A673 (cell line): ENCODE measurements around the gene APBB2. TPM values are rescaled to one million over a fixed set of nuclear protein-coding genes. Genes with fewer than 3 reads are reported as not detected.

Experiments used
- BruUV-seq: library from RNA; stranded (reverse); fragments of 400-500 nt; replicated peaks from 2 replicates; lab custom pipeline; 2021; lab: Mats Ljungman, UMichigan
- CTCF ChIA-PET: fragments of 300-600 bp; sonication (Branson Sonifier 250); formaldehyde crosslinking; loops from one replicate; lab custom pipeline; 2022; ENCODE audit warnings: antibody characterized with exemption; lab: Charles Lee
- POLR2A ChIA-PET: fragments of 300-600 bp; sonication (Branson Sonifier 250); formaldehyde crosslinking; loops from one replicate; lab custom pipeline; 2022; ENCODE audit warnings: antibody characterized with exemption; ENCODE audit not compliant: low non-redundant PET; lab: Charles Lee
- DNase-seq: peaks from one replicate; pipeline ENCODE4 v3.0.0-alpha.2; 2015; ENCODE audit warnings: low spot score
- H3K27ac ChIP-seq: fragments of 200-600 bp; sonication (generic); 2 replicates; pipeline ENCODE4 v1.5.1; 2016; ENCODE audit warnings: mixed run types, low read depth, mild to moderate bottlenecking, mixed read lengths, antibody characterized with exemption, low read length; ENCODE audit not compliant: poor library complexity, severe bottlenecking
- H3K27me3 ChIP-seq: fragments of 200-600 bp; sonication (generic); replicated peaks from 2 replicates; pipeline ENCODE4 v1.6.1; 2017; ENCODE audit warnings: mixed run types, low read depth, mild to moderate bottlenecking, mixed read lengths, antibody characterized with exemption, low read length; ENCODE audit not compliant: insufficient read depth, poor library complexity
- H3K36me3 ChIP-seq: fragments of 200-600 bp; sonication (generic); 2 replicates; pipeline ENCODE4 v1.6.1; 2016; ENCODE audit warnings: mixed run types, mild to moderate bottlenecking, mixed read lengths, antibody characterized with exemption, low read length; ENCODE audit not compliant: insufficient read depth, poor library complexity, severe bottlenecking
- H3K4me1 ChIP-seq: fragments of 200-600 bp; sonication (generic); 2 replicates; pipeline ENCODE4 v1.6.1; 2017; ENCODE audit warnings: mixed run types, mild to moderate bottlenecking, mixed read lengths, antibody characterized with exemption, low read length; ENCODE audit not compliant: insufficient read depth, poor library complexity, severe bottlenecking
- H3K4me3 ChIP-seq: fragments of 200-600 bp; sonication (generic); 2 replicates; pipeline ENCODE4 v1.5.1; 2016; ENCODE audit warnings: low read depth, mixed run types, mild to moderate bottlenecking, mixed read lengths, low read length; ENCODE audit not compliant: poor library complexity, severe bottlenecking
- H3K9me3 ChIP-seq: fragments of 200-600 bp; sonication (generic); 2 replicates; pipeline ENCODE4 v1.6.1; 2016; ENCODE audit warnings: mixed run types, low read depth, mild to moderate bottlenecking, mixed read lengths, antibody characterized with exemption, low read length; ENCODE audit not compliant: poor library complexity, severe bottlenecking
- EZH2 ChIP-seq: fragments of 200-600 bp; sonication (generic); IDR thresholded peaks from 2 replicates; pipeline ENCODE4 v1.6.1; 2017; ENCODE audit warnings: borderline replicate concordance, low read depth, mild to moderate bottlenecking, mixed read lengths, antibody characterized with exemption, low read length; ENCODE audit not compliant: poor library complexity, severe bottlenecking
- intact Hi-C: fragments of 100-400 bp; cut with micrococcal nuclease; formaldehyde crosslinking; loops from one replicate; pipeline ENCODE4 v1.10.0; 2022; ENCODE audit not compliant: unreplicated experiment
- total RNA-seq: library from RNA; stranded (reverse); gene quantifications from 2 replicates; pipeline ENCODE4 v1.2.3, GENCODE V29; 2021
- TF ChIP-seq, protein P1 (sequence below): fragments of 300-800, 200-600 bp; sonication (generic); conservative IDR thresholded peaks from 2 replicates; pipeline ENCODE4 v1.5.1; 2017; ENCODE audit warnings: low read depth, mild to moderate bottlenecking, antibody characterized with exemption, low read length, moderate library complexity, mixed read lengths

Gene APBB2
- total RNA-seq, 1 experiment from 2014 or later: 10.3 TPM

GRCh38 chr4:41197996-41198395 is 16.3 kb downstream of the APBB2 start:
- no peak for DNase-seq
- BruUV-seq: no TSS peak
- ChIA-PET CTCF (interaction anchor here (1.2 kb wide), 1 partner anchor 16 kb away, joined by 3 read pairs; the partner anchor contains the start of gene APBB2), POLR2A (no interaction called here)
- H3K4me1 ChIP-seq: peaks cover 9% of the 10 kb centered on the region
- no peak overlapping the region for H3K4me3 ChIP-seq
- H3K27ac ChIP-seq: no peak overlapping the region
- H3K9me3 ChIP-seq: no peaks in the 10 kb centered on the region
- no peaks in the 10 kb centered on the region for H3K27me3 ChIP-seq
- TF ChIP-seq, protein P1, sequence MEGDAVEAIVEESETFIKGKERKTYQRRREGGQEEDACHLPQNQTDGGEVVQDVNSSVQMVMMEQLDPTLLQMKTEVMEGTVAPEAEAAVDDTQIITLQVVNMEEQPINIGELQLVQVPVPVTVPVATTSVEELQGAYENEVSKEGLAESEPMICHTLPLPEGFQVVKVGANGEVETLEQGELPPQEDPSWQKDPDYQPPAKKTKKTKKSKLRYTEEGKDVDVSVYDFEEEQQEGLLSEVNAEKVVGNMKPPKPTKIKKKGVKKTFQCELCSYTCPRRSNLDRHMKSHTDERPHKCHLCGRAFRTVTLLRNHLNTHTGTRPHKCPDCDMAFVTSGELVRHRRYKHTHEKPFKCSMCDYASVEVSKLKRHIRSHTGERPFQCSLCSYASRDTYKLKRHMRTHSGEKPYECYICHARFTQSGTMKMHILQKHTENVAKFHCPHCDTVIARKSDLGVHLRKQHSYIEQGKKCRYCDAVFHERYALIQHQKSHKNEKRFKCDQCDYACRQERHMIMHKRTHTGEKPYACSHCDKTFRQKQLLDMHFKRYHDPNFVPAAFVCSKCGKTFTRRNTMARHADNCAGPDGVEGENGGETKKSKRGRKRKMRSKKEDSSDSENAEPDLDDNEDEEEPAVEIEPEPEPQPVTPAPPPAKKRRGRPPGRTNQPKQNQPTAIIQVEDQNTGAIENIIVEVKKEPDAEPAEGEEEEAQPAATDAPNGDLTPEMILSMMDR: no peak
- TF ChIP-seq EZH2: no peak
- intact Hi-C loops: no loop called here
- H3K36me3 ChIP-seq: no peaks in the 10 kb centered on the region

- CTCF ChIA-PET: interaction anchor here (1.2 kb wide), 1 partner anchor 17 kb away, joined by 3 read pairs; the partner anchor contains the start of gene APBB2
- Histone ChIP-seq H3K27me3 (no peaks in the 10 kb centered on the region), H3K4me3 (no peak overlapping the region), H3K9me3 (no peaks in the 10 kb centered on the region), H3K27ac (no peak overlapping the region), H3K36me3 (no peaks in the 10 kb centered on the region), H3K4me1 (peaks cover 4% of the 10 kb centered on the region)
- DNase-seq: no peak
- POLR2A ChIA-PET: no interaction called here
- BruUV-seq: no TSS peak
- TF ChIP-seq, protein P1: no peak
- TF ChIP-seq EZH2: no peak
- intact Hi-C loops: no loop called here
These were observed 16.8 kb downstream of the APBB2 start for GRCh38 chr4:41197495-41197894.

- no TSS peak for BruUV-seq
- intact Hi-C loops: no loop called here
- ChIA-PET POLR2A (no interaction called here), CTCF (interaction anchor here (1.2 kb wide), 1 partner anchor 18 kb away, joined by 3 read pairs; the partner anchor contains the start of gene APBB2)
- Histone ChIP-seq H3K4me1 (no peaks in the 10 kb centered on the region), H3K27me3 (no peaks in the 10 kb centered on the region), H3K27ac (no peak overlapping the region), H3K4me3 (no peak overlapping the region), H3K9me3 (no peaks in the 10 kb centered on the region), H3K36me3 (no peaks in the 10 kb centered on the region)
- TF ChIP-seq, protein P1: no peak
- TF ChIP-seq EZH2: no peak
- no peak for DNase-seq
These were observed 17.6 kb downstream of the APBB2 start for GRCh38 chr4:41196633-41197332.
